Glomerular visceral epithelial cell (primary cell): ENCODE results near the gene C10orf105.

Source experiments
- DNase-seq: peaks from one replicate; pipeline ENCODE4 v3.0.0-alpha.2; 2016; ENCODE audit errors: extremely low spot score

C10orf105 gene

DNA sequence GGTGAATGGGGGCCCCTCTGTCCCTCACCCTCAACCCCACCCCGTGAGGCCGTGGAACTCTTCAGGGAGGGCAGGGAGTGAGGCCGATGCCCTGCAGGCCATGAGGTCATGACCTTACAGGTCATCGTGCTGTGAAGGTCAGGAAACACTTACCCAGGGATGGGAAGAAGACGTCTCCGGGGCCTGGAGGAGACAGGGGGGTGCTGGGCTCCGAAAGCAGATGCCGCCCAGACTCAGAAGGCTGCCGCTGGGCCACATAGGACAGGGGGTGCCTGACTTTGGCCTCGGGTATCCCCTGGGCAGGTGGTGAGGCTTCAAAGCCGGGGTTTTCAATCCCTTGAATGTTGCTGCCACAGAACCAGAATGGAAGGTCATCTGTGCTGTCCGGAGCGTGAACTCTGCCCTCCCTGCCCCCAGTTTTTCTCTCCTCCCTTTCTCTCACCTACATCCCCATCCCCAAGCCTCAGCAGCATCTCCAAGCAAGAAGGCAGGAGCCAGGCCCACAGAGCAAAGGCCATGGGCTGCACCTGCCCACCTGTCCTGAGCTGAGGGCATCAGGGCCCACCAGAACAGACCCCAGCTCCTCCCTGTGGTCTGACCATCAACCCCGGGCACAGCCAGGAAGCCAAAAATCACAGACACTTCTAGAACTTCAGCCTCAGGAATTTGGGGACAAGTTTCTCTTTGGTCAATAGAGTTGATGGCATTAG, 32.1 kb upstream of the C10orf105 start:
- no peak for DNase-seq

DNA sequence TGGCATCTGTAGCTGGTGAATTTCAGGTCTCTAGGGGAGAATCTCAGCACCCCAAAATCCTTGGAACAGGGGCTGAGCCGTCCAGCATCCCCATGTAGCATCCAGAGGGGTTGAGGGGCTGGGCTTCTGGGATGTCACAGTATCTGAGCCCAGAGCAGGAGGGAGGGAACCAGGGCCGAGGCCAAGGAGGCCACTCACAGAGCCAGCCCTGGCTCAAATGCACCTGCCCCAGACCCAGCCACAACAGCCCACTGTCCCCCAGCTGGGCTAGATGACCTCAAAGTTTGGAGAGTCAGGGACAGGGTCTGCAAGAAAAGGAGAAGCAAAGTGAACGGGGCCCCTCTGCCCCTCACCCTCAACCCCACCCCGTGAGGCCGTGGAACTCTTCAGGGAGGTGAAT, 31.4 kb upstream of the C10orf105 start:
- DNase-seq, result no peak

DNA sequence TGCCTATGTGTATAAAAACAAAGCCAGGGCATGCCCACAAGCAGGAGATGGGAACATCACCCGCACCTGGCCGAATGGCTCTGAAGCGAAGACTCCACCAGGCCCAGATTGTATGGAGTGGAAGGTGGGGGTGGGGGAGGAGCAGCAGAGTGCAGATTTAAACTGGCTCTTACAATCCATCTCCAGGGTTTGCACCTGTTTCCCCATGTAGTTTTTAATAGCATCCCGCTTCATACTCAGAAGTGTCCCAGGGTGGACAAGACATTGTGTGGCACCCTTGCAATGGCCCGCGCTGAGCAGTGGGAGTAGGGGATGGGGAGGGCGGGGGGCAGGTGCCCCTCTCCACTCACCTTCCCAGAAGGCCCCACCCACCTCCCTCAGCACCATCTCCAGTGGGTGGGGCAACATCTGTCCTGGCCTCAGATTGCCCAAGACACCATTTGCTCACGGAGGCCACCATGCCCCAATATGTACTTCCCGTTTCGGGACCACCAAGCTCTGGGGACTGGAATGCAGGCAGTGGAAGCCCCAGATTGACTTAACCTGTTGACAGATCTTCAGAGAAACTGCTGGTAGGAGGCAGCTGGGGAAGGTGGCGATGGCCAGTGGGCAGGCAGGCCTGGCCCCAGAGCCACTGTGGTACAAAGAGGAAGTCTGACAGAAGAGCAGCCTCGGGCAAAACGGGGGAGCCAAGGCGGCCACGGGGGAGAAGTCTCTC, 30.7 kb upstream of the C10orf105 start:
- no peak for DNase-seq

DNA sequence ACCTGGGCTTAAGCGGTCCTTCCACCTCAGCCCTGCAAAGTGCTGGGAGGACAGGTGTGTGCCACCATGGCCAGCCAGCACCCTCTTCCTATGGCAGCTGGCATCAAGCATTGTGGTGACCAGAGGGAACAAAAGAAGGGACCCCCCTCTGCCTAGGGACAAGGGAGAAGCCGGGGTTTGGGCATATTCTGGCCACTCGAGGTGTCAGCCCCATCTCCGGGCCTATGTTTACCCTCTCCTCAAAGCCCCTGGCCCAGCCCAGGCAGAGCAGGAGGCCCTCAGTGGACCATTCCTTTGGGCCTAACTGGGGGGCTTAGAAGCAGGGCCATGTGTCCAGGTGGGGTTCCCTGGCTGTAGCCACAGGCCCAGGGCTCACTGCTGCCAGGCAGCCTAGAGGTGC, 29.8 kb upstream of the C10orf105 start:
- no peak for DNase-seq

DNA sequence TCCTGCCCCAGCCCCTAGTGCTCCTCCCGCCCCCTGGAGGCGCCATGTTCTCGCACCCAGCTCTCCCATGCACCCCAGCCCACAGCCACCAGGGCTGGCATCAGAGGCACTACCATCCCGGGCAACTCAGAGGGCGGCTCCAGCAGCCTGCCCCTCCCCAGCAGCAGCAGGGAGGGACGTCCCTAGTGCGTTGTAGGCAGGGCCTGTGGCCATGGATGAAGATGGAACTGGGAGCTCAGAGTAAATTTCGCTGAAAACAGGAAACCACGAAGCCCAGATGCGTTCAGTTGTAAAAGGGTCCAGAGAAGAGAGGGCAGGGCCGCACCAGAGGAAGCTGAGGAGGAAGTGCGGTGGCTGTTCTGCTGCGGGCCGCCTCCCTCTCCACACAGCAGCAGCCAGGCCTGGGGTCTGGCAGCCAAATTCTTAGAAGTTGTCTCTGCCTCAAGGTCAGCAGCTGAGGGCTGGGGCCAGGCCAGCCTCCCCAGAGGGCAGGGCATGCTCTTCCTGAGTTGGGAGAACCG, 29.2 kb upstream of the C10orf105 start:
- no peak for DNase-seq

DNA sequence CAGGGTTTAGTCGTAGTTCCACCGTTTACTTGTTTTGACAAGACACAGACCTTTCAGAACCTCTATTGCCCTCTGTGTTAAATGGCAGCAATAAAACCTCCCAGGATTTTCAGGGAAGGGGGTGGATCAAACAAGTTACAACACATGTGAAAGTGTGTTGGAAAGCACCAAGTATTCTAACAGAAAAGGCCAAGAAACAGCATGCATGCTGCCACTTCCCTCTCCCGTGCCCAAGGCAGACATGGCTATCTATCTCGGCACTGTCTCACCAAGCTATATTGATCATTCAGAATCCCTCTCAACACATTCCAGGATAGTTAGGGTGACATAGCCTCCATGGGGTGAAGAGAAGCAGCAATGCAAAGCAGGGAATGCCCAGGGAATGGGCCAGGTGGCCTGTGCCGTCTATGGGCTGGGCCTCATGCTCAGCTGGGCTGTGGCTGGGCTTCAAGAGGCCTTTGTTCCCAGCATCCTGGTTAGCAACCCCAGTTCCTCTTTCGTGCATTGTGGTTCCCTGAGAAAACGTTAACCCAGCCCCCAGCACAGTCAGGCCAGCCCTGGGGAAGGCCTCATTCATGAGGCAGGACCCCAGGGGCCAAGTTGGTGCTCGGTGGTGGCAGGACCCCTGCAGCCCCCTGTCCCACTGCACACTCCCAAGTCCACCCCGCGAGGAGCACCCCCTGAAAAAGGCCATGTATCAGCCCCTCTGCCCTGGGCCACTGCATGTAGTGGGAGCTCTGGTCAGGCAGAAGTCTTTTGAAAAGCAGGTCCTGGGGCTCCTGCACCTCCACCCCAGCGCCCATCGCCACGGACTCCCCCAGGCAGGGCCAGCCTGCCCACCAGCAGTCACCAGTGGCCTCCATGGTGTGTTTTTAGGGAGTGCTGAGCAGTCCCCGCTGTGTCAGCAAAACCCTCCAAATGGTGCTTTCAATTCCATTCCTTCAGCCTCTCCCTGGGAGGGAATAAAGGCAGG, 28.3 kb upstream of the C10orf105 start:
- DNase-seq, result no peak

DNA sequence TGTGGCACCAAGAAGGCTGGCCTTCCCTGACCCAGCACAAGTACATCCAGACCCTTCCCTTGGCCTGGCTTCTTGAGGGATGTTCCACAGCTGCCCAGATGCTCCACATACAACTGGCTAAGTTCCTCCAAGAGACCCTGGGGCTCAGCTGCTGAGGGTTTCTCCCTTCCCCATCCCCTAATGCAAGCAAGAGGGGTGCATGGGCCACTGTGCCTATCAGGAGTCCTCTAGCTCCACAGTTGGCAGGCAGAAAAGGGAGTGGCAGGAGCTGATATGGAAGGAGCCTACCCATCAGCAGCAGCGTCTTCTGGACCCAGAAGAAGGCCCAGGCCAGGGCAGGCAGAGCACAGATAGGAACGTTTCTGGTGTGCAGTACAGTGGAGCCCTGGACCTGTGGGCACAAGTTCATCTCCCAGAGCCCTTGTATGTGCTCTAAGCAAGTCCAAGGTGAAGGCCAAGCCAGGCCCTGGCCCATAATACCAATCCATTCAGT, 27.5 kb upstream of the C10orf105 start:
- no peak for DNase-seq

DNA sequence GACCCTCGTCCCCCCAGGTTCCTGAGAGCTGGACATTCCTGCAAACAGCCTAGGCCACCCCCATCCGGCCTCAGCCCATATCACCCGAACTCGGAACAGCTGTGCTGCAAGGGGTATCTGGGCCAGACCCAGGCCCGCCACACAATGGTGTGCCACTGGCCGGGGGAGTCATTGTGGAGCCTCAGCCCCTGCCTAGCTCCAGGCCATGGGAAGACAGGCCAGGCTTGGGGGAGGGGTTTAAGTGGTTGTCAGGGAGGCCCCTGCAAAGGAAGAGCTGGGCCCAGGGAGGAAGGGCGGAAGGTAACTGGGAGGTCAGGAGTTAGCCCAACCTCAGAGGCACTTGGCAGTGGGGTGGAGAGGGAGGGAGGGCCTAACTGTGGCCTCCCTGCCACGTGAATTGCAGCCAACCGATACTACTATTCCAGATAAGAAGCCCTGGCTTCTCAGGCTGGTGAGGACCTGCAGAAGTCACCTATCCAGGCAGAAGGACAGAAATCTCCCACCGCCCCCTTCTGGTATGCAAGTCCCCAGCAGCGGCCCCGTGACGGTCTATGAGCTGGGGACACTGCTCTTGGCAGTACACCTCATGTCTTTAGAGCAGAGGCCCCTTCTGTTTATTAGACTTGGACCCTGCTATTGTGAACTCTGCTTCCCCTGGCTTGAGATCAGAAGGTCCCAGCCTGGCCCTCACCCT, 26.9 kb upstream of the C10orf105 start:
- no peak for DNase-seq

DNA sequence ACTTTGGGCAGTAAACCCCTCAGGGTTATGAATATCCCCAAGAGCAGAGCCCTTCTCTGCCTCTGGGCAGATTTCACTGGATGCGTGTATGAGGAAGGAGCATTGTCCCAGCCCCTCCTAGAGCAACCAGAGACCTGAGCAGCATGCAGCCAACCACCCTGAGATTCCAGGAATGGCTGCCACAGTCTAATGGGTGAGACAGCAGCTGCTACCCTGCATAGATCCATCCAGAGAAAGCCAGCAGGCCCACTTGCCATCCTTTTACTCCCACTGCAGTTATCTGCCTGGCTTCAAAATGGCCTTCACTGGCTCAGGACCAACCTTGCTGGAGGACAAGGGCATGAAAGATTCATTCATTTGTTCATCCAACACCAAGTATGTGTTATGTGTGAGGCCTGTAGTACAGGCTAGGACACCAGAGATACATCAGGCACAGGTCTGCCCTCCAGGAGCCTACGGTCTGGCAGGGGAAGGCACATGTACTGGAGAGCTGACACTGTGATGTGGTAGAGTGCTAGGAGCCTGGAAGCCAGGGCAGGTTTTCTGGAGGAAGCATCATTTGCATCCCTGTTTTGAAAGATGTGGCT, 26.2 kb upstream of the C10orf105 start:
- no peak for DNase-seq

DNA sequence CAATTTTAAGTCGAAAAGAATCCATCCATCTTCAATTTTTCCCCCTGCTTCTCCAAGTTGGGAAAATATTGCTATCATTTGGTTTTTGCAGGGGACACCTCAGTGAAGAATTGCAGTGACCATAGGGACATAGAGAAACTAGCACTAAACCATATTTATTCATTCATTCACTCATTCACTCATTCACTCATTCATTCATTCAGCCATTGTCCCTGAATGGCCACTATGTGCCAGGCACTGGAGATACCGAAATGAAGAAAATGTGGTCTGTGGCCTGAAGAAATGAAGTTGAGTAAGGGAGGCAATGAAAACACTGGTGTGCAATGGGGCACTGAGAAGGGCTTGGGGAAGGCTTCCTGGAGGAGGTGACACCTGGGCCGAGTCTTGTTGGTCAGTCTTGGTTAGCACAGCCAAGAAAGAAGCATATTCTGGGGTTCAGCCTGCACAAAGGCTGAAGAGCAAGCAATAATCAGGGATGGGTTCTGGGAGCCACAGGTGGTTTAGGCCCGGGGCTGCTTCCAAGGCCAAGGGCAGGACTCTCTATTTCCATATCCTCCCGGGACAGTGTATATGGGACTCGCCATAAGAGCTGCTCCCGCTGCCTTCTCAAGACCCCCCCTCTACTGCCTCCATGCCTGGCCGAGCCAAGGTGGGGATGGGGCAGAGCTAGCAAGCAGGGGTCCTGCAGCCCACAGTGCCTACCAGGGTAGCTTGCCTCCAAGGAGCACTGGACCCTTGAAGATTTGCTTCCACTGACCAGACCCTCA, 25.5 kb upstream of the C10orf105 start:
- DNase-seq, result no peak

DNA sequence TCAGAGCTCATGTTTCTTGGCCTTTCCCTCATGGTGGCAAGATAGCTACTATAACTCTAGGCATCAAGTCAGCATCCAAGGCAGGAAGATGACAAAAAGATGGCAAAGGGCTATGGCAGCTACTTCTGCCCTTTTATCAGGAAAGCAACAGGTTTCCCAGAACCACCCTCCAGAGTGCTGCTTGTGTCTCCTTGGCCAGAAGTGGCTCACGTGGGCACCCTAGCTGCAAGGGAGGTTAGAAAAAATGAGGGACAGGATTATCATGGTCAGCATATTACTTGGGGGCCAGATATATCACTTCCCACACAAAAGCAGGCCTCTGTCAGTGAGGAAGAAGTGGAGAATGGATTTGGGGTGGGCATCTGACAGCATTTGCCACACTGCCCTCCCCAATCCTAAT, 24.3 kb upstream of the C10orf105 start:
- no peak for DNase-seq

DNA sequence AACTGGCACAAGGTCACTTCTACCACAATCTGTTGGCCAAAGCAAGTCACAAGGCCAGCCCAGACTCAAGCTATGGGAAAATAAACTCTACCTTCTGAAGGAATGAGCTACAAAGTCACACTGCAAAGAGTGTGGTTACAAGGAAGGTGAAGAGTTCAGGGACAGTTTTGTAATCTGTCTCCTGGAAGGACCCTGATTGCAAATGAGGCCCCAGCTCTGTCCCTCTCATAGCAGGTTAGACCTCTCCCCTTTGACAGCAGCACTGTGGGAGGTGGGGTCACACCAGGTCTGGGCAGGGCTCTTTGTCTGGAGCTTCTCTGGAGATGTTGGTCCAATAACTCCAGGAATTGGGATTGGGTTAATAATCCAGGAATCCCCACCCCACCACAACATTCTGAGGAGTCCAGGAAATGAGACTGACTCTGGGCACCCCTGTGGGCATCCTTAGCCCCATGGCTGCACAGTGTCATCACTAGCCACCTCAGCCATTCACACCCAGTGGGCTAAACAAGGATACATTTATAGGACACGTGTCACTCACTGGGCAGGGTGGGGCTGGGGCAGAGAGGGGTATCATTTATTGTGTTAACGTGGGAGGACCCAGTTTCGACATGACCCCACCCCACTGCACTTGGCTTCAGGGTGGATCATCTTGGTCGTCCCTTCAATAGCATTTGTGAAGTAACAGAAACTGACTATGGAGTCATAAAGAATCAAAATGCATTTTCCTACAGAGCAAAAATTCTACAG, 23.7 kb upstream of the C10orf105 start:
- DNase-seq, result no peak

DNA sequence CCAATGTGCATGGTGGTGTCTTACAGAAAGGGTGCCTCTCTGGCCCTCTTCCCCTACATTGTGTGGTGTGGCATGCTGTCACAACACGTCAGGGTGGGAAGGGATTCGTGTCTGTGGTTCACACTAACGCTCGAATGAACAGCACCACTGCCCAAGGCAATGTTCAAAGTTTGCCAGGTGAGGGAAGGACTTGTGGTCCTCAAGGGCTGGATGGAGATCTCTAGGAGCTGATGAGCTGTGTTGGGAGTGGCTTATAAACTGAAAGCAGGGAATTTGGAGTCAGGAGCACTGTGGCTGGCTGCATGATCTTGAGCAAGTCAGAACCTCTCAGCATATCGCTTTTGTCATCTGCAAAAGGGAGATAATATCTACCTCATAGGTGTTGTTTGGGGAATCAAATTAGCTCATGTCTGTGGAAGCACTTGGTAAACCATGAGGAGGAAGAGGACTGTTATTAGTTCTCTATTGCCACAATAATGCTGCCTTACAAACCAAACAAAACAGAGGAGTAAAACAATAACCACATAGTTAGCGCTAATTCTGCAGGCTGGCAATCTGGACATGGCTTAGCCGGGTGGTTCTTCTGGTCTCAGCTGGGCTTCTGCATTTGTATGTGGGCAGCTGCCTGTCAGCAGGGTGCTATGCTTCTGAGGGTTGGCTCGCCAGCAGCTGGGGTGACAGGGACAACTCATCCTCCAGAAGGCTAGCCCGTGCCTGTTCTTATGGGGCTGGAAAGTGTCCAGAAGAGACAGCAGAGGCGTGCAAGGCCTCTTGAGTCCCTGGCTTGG, 22.9 kb upstream of the C10orf105 start:
- no peak for DNase-seq

DNA sequence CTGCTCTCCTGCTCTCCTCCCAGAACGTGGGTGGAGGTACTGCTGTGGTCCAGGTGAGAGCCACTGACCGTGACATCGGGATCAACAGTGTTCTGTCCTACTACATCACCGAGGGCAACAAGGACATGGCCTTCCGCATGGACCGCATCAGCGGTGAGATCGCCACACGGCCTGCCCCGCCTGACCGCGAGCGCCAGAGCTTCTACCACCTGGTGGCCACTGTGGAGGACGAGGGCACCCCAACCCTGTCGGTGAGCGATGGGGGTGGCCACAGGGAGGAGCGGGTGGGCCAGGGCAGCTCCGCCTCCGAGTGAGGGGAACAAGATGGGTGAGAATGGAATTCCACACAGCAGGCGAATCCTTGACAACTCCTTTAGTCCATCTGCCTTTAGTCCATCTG, 22.1 kb upstream of the C10orf105 start:
- DNase-seq, result no peak

DNA sequence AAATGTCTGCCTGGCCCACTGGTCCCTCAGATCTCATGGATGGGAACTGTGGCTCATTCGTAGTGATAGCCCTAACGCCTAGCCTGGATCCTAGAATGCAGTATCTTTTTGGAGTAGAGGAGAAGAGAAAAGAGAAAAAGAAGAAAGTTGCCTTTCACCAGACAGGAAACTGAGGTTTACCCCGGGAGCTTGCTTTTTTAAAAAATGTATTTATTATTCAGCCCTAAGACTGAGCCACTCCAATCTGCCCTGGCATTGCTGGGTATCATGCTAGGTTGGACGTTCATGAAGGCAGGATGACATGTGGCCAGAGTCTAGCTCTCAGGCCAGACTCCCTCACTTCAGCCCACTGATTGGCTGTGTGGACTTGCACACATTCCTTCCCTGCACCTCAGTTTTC, 21.5 kb upstream of the C10orf105 start:
- DNase-seq, result no peak

DNA sequence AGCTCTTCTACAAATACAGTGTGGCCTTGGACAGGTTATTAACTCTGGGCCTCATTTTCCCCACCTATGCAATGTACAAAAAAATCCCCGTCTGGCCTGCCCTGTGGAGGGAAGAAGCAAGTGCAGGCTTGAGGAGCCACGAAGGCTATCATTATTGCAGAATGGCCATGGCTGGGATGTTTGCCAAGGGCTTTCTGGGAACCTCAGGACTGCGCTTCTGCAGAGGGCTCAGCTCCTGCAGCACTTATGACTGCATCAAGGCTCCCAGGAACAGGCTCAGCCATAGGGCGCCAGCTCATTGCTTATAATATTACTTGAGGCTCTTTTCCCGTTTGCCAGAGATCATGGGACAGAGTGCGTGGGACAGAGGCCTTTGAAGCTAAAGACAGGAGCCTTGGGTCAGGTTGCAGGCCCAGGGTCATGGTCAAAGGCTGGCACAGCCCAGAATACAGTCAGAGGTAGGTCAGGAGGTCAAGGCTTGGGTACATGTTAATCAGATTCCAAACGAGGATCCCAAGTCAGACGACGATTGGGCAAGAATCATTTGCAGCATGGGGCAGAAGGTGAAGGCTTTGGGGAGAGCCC, 20.6 kb upstream of the C10orf105 start:
- no peak for DNase-seq

DNA sequence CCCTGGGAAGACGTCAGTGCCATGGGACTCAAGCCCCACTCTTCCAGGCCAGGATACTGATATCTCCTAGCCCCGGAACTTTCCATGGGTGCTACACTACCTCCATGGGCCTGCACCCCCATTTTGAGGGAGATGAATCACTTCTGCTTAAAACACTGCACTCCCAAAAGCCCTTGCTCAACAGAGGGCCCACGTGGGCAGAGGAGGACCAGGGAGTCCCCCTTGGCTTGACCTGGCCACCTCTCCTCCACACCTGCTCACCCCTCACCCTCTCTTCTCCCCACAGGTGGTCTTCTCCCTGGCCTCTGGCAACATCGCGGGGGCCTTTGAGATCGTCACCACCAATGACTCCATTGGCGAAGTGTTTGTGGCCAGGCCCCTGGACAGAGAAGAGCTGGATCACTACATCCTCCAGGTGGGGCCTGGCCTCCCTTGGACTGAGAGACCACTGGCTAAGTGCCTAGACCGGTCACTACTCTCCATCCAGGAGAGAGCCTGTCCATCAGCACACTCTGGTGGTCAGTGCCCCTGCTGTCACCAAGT, 19.9 kb upstream of the C10orf105 start:
- no peak for DNase-seq

DNA sequence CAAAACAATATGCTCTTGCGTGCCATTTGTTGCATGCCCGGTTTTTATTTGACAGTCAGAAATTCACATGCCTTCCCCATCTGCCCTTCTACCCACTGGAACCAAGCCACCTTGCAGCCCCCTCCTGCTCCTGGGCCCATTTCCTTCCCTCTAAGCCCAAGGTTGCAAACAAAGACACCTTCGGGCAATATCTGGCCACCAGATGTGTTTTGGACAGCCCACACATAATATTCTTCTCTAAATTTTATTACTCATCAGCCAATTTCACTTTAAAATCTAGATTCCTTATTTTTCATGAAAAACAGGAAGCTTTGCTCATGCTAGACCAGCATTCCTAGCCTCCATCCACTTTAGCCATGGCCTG, 18.2 kb upstream of the C10orf105 start:
- DNase-seq, result no peak
